ENCODE measurements around the gene NCS1.

NCS1 gene

DNA sequence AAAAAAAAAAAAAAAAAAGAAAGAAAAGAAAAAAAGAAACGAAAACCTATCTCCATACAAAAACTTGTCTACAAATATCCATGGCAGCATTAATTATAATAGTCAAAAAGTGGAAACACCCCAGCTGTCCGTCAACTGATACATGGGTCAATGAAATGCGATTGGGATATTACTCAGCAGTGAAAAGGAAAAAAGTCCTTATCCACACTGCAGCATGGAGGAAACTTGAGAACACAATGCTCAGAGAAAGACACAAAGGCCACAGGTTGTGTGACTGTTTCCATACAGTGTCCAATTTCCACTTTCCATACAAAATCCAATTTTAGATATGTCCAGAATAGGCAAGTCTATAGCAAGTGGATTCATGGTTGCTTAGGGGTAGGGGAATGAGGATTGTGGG, 24.3 kb upstream of the NCS1 start:
- no peak for DNase-seq (ENCODE audit: low read depth, low spot score)

DNA sequence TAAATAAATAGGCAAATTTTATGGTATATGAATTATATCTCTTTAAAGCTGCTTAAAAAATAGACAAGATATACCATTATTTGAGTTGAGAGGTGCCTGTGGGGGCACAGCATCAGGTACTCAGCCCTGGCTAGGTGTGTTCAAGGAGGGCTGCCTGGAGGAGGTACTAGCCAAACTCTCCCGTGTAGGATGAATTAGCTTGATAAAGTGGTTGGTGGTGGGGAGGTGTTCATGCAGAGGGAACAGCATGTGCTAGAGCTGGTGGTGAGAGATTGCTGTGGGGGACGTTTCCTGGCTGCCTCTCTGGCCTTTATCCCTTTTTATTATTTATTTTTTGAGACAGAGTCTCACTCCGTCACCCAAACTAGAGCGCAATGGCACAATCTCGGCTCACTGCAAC, 23.2 kb upstream of the NCS1 start:
- DNase-seq (ENCODE audit: low read depth, low spot score): no peak

DNA sequence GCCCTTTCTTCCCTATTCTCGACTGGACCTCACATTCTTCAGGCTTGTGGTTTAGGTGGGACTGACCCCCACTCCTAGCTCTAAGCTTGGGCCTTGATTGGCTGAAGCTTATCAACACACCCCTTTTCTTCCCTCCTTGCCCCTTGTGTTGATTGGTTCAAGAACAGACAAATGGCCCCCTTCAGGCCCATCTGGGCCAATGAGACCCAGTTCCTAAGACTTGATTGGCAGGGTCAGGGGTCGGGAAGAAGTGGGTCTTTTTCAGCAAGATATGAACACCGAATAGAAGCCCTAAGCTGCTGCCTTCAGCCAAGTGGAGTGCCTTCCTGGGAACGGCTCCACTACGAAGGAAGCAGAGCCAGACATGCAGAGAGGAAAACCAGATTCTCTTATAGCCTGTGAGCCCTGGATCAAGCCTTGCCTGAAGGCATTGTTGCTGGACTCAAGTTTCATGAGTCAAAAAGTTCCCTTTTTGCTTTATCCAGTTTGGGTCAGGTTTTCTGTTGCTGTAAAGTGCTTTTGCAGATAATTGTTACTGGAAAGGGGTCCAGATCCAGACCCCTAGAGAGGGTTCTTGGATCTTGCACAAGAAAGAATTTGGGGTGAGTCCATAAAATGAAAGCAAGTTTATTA, 22.4 kb upstream of the NCS1 start:
- DNase-seq (ENCODE audit: low read depth, low spot score): no peak

DNA sequence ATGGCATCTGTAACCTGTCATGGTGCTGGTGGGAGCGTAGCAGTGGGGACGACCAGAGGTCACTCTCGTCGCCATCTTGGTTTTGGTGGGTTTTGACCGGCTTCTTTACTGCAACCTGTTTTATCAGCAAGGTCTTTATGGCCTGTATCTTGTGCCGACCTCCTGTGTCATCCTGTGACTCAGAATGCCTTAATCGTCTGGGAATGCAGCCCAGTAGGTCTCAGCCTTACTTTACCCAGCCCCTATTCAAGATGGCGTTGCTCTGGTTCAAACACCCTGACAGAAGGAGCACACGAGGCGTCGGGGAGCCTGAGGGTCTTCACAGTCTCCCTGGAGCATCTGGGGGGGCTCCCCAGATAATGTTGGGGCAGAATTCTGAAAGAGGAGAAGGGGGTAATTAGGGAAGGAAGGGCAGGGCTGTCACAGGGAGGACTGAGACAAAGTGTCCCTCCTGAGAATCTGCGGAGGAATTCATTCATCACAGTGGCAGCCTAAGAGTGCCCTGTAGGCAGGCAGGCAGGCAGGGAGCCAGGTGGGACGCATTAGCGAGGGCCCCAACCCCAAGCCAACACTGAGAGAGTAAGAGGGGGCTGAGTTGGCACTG, 21.3 kb upstream of the NCS1 start:
- no peak for DNase-seq (ENCODE audit: low read depth, low spot score)

DNA sequence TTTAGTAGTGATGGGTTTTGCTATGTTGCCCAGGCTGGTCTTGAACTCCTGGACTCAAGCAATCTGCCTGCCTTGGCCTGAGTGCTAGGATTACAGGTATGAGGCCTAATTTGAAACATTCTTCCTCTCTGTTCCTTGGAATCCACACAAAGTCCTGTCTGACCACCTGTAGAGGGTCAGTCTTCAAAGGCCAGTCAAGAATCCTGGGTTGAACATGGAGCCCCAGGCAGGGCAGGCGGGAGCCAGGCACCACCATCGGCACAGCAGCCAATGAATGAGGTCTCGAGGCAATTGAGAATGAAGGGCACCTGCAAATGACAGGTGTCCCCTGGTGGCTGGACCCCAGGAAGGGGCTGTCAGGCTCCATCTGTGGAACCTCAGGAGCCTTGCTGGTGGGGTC, 17.4 kb upstream of the NCS1 start:
- DNase-seq (ENCODE audit: low read depth, low spot score): no peak

DNA sequence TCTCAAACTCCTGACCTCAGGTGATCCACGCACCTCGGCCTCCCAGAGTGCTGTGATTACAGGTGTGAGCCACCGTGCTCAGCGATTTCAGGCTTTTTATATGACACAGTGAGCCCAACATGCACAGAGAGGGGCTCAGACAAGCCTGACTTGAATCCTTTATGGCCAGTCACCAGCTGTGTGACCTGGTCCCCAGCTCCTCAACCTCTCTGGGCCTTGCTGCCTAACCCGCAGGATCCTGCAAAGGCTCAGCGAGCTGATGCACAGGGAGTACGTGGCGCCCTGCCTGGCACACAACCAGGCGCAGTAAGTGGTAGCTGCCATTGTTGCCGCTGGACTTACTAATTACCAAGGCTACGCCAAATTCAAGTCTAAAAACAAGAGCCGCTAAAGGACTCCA, 16.6 kb upstream of the NCS1 start:
- no peak for DNase-seq (ENCODE audit: low read depth, low spot score)

DNA sequence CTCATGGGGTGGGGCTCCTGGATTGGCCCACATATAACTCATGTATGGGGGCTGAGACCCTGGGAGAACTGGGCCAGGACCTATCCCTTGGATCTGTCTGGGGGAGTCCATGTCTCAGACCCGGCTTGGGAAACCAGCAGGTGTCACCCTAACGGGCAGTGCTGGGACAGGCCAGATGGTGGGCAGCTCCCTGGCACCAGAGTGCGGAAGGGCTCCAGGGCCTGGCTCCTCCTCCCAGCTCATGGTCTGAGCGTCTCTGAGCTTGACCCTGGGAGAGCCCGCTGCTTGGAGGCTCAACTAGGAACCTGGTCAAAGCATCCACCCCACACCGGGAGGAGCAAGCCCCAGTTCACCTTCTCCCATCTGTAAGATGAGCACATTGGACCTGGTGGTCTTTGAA, 15.5 kb upstream of the NCS1 start:
- DNase-seq (ENCODE audit: low read depth, low spot score): no peak

DNA sequence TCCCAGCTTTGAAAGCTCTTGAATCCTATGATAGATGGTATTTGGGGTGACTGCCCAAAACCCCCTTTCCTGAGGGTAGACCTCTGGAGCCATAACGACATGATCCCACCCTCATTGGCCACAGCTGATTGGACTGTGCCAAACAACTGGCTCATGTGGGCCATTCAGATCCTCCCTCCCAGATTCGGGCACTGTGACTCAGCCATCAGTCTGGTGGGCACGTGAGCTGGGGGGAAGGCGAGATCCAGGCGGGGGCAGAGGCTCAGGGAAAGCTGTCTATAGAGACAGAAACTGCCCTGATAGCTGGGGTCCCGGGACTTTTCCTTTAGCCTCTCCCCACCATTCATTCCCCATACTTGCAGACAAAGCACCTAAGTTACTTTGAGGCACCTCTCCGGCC, 15.1 kb upstream of the NCS1 start:
- no peak for DNase-seq (ENCODE audit: low read depth, low spot score)

DNA sequence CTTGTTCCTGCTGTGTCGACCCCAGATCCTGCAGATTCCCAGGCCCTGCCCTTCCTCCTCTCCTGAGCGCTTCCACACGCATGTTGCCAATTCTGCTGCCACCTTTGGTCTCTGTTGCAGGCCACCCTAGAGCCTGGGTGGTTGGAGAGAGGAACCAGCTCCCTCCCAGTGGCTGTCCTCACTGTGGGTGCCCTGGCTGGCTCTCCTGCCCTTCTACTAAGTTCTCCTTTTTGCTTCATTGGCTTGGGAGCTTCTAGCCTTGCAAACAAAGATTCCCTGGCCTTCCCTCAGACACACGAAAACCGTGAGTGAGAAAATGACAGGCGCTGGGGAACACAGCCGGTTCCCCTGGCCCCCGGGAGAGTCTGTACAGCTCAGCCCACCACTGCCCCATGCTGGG, 14.2 kb upstream of the NCS1 start:
- no peak for DNase-seq (ENCODE audit: low read depth, low spot score)

DNA sequence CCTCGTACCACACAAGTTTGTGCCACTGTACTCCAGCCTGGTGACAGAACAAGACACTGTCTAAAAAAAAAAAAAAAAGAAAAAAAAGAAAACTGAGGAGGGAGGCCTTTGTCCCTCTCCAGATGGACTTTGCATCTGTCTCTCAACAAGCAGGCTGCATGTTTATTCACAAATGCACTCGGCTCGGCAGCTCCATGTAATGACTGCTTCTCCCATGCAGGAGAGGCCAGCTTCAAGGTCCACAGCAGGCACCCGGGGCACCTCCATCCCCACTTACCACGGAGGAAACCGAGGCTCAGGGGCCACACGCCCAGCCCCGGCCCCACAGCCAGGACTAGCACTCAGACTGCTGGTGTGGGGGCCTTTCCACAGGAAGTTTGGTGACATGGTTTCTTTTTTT, 13.1 kb upstream of the NCS1 start:
- no peak for DNase-seq (ENCODE audit: low read depth, low spot score)

DNA sequence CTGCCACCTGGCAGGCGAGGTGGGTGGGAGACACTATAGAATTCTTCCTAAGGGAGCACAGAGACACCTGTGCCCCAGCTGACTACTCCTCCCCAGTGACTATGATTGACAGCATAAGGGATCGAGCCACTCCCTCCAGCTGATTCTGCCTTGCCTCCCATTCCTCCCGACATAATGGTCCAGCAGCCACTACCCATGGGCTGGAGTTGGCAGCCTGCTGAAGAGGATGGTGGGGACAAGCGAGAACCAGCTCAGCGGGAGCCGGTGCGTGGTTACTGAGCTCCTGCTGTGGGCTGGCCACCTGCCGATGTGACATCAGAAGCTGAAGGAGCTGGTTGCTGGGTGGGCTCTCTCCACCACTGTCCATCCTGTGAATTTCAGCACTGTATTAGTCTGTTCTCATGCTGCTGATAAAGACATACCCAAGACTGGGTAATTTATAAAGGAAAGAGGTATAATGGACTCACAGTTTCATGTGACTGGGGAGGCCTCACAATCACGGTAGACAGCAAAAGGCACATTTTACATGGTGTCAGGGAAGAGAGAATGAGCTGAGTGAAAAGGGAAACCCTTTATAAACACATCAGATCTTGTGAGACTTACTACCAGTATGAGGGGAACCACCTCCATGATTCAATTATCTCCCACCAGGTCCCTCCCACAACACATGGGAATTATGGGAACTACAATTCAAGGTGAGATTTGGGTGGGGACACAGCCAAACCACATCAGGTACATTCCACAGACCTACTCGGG, 12.1 kb upstream of the NCS1 start:
- no peak for DNase-seq (ENCODE audit: low read depth, low spot score)

DNA sequence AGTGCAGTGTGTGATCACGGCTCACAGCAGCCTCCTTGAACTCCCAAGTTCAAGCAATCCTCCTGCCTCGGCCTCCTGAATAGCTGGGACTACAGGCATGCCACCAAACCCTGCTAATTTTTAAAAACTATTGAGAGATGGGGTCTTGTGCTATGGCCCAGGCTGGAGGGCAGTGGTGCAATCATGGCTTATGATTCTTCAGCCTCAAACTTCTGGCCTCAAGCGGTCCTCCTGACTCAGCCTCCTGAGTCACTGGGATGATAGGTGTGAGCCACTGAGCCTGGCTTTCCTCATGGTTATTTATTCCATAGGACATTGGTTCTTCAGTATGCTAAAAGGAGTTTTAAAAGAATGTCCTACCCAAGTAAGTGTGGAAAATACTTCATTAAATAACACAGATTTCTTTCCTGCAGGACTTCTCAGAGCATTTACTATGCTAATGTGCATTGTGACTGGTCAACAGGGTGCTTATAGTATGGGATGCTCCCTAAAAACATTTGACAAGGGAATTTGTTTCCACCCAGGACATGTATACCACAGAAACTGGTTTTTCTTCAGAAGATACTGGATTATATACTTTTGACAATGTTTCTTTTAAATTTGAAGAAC, 11.2 kb upstream of the NCS1 start:
- DNase-seq (ENCODE audit: low read depth, low spot score): no peak

DNA sequence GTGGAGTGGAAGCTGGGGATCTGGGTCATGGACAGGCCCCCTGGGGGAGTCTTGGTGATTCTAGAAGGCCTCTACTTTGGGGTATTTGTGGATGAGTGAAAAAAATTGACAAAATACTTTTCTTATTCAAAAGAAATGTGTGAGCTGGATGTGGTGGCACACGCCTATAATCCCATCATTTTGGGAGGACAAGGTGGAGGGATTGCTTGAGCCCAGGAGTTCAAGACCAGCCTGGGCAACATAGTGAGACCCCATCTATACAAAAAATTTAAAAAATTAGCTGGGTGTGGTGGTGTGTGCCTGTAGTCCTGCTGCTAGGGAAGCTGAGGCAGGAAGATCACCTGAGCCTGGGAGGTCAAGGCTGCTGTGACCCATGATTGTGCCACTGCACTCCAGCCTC, 6.6 kb upstream of the NCS1 start:
- no peak for DNase-seq (ENCODE audit: low read depth, low spot score)

DNA sequence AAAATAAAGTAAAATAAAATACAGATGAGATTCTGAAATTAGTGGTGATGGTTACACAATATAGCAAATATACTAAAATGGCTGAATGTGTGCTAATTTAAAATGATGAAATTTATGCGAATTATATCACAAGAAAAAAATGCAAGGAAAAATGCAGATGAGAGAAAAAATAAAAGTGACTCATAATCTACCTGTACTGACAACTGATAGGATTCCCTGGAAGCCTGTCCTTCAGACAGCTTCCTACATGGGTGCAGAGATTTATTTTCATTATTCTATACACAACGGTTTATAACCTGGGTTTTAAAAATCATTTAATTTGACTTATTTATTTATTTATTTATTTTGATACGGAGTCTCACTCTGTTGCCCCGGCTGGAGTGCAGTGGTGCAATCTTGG, 5.8 kb upstream of the NCS1 start:
- no peak for DNase-seq (ENCODE audit: low read depth, low spot score)

DNA sequence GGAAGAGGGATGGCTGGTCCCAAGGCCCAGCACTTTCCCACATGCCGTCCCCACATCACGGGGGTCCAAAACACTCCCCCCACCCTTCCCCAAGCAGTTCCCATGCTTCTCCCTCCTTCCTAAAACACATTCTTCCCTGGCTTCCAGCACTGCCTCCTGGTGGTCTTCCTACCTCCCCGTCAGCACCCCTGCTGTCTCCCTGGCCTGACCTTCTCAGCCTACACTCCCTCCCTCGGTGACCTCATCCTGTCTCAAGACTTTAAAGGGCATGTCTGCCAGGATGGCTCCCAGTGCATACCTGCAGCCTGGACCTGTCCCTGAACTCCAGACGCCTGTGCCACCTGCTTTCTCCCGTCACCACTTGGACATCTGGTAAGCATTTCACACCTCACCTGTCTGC, 4.3 kb upstream of the NCS1 start:
- no peak for DNase-seq (ENCODE audit: low read depth, low spot score)

DNA sequence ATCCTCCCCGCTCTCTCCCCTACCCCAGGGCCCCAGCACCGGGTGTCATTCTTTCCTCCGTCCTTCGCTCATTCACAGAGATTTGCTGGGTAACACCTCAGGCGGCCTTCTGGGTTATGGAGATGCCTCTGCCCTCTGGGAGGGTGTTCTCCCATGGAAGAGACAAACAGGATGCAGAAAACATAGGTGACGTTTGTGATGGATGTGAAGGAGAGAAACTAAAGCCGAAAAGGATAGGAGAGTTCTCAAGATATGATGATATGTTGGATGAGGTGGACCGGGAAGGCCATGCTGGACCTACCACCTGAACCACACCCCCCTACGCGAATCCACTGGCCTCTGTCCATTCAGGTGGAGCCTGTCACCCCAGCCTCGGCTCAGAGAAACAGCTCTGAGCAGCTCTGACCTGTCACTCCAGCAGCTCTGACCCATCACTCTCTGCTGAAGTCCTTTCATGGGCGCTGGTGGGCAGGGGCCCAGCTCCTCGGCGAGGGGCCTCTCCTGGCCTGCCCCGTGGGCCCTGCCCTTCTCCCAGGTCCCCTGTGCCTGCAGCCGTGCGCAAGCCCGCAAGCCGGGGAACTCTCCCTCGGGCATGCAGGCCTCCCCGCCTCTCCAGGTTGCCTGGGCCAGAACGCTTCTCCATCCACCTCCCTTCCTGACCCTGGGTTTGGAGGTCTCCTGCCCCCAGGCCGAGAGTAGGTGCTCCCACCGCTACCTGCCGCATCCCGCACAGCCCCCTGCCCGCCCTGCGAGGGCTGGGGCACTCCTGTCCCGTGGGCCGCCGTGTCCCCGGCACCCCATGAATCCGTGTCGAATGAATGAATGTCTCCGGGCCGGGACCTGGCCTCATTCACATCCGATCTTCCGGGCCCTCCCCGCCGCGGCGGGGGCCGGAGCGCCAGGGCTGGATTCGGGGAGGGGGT, 717 bp upstream of the NCS1 start:
- no peak for DNase-seq (ENCODE audit: low read depth, low spot score)

DNA sequence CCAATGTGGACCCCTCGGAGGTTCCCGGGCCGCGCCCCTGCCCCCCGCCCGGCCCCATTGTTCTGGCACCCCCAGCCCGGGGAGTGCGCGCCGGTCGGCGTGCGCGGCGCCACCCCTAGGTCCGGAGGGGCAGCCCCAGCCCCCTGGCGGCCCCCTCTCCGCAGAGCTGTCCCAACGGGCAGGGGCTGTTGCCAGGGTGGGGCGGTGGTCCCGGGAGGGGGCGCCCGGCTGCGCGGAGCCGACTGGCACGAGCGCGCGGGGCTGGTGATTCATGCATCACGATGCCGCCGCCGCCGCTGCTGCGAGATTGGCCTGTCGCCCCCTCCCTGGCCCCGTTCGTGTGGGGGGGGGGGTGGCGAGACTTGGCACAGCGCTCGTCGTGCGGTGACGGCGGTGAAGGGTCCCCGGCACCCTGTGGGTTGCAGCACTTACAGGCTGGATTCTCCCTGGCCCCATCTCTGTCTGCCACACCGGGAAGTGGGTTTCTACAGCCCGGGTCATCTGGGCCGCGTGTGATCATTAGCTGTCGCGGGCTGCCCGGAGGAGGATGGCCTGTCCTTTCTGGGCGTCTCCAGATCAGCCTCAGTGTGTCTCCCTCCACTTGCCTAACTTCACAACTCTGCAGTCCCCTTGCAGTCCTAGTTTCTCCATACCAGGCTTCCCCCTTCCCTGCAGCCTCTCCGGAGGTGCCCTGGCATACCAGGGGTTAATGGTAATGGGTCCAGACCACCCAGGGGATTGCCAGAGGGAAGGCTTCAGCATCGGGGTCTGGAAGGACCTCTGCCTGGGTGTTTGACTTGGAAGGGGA, 858 bp downstream of the NCS1 start:
- DNase-seq (ENCODE audit: low read depth, low spot score): no peak

DNA sequence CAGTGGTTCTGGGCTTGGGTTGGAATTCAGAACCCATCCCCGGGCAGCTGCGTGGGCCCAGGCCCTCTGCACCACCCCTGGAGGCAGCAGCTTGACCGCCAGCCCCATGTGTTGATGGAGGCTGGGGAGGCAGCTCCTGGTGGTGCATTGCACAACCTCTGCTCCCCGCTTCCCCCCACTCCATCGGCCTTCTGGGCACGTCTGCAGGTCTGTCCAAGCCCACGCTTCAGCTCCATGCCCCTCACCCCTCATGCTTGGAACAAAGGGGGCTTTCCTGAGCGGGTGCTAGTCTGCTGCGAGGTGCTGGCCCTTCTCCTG, 1.4 kb downstream of the NCS1 start:
- no peak for DNase-seq (ENCODE audit: low read depth, low spot score)

DNA sequence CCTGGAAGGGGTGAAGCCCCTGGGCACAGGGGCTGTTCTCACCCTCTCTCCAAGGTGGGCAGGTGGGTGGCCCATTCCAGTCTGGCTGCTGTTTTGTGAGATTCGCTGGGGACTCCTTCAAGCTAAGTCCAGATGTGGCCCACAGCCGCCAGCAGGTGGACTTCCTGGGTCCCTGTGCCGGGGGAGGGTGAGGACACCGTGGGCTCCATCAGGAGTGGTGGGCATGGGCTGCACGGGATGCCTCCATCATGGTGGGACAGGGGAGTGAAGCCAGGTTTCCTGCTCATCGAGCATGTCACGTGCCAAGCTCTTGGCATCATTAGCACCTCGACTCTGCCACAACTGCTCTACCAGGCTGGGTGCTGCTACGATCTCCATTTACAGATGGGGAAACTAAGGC, 1.8 kb downstream of the NCS1 start:
- no peak for DNase-seq (ENCODE audit: low read depth, low spot score)

DNA sequence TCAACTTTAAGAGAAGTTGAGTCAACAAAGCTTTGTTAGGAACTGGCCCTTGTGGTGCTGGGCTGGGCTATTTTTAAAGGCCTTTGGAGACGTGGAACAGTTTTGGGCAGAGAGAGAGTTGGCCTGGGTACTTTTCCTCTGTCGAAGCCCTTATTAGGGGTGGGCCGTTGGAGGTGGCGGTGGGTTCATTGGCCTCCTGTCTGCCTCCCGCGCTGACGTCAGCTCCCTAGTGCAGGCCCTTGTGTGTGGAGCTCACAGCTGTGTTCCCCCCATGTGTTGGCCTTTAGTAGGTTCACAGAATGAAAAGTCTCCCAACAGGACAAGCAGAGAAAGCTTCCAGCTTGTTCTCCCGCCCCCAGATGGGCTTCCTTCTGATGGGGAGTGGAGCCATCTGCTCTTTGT, 2.7 kb downstream of the NCS1 start:
- no peak for DNase-seq (ENCODE audit: low read depth, low spot score)

DNA sequence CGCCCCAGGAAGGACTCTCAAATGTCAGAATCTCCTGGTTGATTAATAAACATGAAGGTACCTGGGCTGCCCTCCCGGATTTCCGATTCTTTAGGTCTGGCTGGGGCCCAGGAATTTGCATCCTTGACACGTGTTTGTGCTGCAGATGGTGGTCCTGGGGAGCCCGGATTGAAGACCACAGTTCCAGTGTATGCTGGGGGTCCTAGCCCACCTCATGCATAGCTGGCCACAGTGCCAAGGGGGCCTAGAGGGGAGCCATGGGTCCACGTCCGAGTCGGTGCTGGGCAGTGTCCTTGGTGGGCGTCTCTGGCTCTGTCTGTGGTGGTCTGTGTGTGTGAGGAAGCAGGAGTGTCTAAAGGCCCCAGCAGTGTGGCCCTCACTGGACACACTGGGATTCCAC, 3.2 kb downstream of the NCS1 start:
- no peak for DNase-seq (ENCODE audit: low read depth, low spot score)
